PFSK-1 (cell line): Measurements from ENCODE around the gene NEGR1.

Experiments used
- FOXP2 ChIP-seq: optimal IDR thresholded peaks from 2 replicates; pipeline ENCODE3; 2011; ENCODE audit warnings: borderline replicate concordance, control low read depth, inconsistent platforms; ENCODE audit not compliant: insufficient read depth; ENCODE audit errors: extremely low read length, extremely low read depth
- POLR2AphosphoS5 ChIP-seq: IDR thresholded peaks from 2 replicates; pipeline ENCODE4 v1.6.1; 2012; ENCODE audit warnings: low read depth, mild to moderate bottlenecking, control low read depth, low read length, moderate library complexity
- REST ChIP-seq, 2 experiments: IDR thresholded peaks; 2 replicates each; pipeline versions ENCODE4 v1.6.1 to v1.8.0; 2011 to 2012; ENCODE audit warnings: low read depth in 2 of 2, low read length in 2 of 2, control low read depth in 1 of 2, inconsistent platforms in 1 of 2, mild to moderate bottlenecking in 1 of 2, moderate library complexity in 1 of 2; ENCODE audit not compliant: insufficient read depth in 1 of 2
- SIN3A ChIP-seq: IDR thresholded peaks from 2 replicates; pipeline ENCODE4 v1.6.1; 2012; ENCODE audit warnings: mild to moderate bottlenecking, low read length, moderate library complexity, borderline replicate concordance; ENCODE audit not compliant: insufficient read depth
- TAF1 ChIP-seq: IDR thresholded peaks from 2 replicates; pipeline ENCODE4 v1.6.1; 2012; ENCODE audit warnings: low read length, control low read depth, borderline replicate concordance; ENCODE audit not compliant: insufficient read depth

NEGR1 gene

GRCh38 chr1:71492298-71493041 lies 789.9 kb downstream of the NEGR1 start:
- TF ChIP-seq TAF1 (no peak), POLR2AphosphoS5 (no peak), REST (IDR thresholded peaks at IDR 0.05; ENCODE audit: insufficient read depth in 1 of 2, low read depth in 2 of 2, low read length in 2 of 2) (no peak), FOXP2 (no peak), SIN3A (no peak)

GRCh38 chr1:71490432-71490831 lies 791.9 kb downstream of the NEGR1 start:
- no peak for TF ChIP-seq FOXP2
- no peak for TF ChIP-seq REST (IDR thresholded peaks at IDR 0.05; ENCODE audit: insufficient read depth in 1 of 2, low read depth in 2 of 2, low read length in 2 of 2)
- TF ChIP-seq SIN3A, result no peak

GRCh38 chr1:71488555-71489252 lies 793.6 kb downstream of the NEGR1 start:
- TF ChIP-seq SIN3A (no peak), FOXP2 (no peak), POLR2AphosphoS5 (no peak), REST (IDR thresholded peaks at IDR 0.05; ENCODE audit: insufficient read depth in 1 of 2, low read depth in 2 of 2, low read length in 2 of 2) (no peak), TAF1 (no peak)

GRCh38 chr1:71473331-71473730 lies 809.0 kb downstream of the NEGR1 start:
- TF ChIP-seq REST (IDR thresholded peaks at IDR 0.05; ENCODE audit: insufficient read depth in 1 of 2, low read depth in 2 of 2, low read length in 2 of 2) (no peak), TAF1 (no peak), FOXP2 (no peak), POLR2AphosphoS5 (no peak), SIN3A (no peak)

GRCh38 chr1:71465093-71465492 lies 817.2 kb downstream of the NEGR1 start:
- TF ChIP-seq TAF1, result no peak
- TF ChIP-seq FOXP2, result no peak
- no peak for TF ChIP-seq POLR2AphosphoS5
- no peak for TF ChIP-seq REST (IDR thresholded peaks at IDR 0.05; ENCODE audit: insufficient read depth in 1 of 2, low read depth in 2 of 2, low read length in 2 of 2)
- TF ChIP-seq SIN3A, result no peak
